HG03342 (cell line): ENCODE results near the gene FAM240B.

ENCODE experiments used
- ATAC-seq: cut with Tn5 transposase; IDR thresholded peaks from one replicate; pipeline ENCODE4 v1.9.1; 2021; ENCODE audit warnings: mild to moderate bottlenecking, moderate library complexity; ENCODE audit not compliant: unreplicated experiment

Gene FAM240B

DNA sequence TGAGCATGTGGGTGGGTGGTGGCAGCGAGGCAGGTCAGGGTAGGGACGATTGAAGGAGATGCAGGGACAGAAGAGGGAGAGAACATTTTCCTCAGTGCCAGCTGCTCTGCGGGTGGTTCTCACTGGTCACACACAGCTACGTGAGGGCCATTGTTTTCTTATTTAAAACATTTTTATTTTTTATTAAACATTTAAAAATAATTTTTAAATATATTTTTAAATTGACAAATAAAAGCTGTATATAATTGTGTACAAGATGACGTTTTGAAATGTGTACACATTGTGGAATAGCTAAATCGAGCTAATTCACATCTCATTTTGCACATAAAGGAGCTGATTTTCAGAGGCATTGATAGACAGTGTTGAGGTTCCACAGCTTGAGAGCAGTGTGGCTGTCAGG is 14.0 kb downstream of the FAM240B start:
- ATAC-seq = no peak

DNA sequence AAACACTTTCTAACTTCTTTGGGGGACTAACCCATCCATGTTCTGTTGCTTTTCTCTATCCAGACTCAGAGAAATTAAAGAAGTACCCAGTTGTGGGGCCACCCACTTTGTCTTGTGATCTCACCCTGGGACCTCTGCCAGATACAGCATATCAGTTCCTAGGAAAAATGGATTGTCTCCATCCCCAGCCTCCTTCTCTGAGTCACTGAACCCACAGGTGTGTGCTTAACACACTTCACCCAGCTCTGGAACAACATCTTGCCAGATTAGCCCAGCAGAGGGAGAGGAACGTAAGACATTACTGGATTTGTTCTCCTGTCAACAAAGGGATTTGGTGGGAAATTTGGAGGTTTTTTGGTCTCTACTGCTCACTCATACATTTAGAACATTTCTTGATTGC is 19.2 kb downstream of the FAM240B start:
- no peak for ATAC-seq

DNA sequence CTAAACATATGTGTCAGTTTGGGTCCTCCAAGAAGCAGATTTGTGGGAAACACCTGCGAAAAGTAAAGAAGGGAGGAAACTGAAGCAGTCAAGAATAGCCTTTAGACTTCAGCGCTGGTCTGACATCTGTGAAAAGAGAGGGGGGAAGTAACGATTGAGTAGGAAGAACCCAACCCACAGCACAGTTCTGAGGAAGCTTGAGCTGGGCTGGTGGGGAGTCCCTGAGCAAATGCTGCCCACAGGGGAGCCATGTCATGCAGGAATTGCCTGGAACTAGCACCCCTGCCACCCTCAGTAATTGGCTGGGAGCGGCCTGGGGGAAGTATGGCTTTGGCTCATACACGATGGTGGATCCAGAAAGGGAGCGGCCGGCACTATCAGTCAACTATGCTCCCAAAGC is 20.6 kb downstream of the FAM240B start:
- no peak for ATAC-seq

DNA sequence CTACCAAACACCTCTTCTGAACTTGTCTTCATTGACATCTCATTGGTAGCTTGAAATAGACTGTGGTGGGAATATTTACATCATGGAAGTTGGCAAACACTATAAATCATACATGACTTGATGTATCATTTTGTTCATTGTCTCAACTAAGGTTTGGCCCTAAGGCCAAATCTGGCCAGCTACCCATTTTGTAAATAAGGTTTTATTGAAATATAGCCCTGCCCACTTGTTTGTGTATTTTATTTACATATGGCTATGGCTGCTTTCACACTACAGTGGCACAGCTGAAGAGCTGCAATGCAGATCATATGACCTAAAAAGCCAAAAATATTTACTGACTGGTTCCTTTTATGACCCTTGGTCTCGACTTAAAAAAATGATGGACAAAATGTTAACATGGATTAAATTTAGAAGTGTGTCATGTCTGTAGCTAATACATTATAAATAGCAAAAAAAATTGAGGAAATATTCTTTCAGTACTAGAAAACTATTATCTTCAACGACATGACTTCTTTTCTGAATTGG is 22.1 kb downstream of the FAM240B start:
- no peak for ATAC-seq

DNA sequence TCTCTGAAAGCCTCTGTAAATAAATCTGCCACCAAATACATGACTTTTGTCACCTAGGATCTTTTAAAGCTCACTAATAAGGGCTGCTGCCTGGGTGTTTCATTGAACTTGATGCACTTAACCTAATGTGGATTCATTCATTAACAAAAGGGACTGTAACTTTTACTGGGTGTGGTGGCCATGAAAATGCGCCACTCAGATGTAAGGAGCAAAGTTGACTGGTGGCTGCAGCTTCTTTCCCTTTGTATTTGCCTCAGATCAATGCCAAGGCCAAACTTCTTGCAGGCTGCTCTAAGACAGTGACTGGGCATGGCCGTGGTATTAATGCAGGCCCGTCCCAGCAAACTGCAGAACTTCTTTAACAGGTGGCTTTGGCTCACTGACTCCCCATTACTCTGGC is 22.9 kb downstream of the FAM240B start:
- ATAC-seq = no peak

DNA sequence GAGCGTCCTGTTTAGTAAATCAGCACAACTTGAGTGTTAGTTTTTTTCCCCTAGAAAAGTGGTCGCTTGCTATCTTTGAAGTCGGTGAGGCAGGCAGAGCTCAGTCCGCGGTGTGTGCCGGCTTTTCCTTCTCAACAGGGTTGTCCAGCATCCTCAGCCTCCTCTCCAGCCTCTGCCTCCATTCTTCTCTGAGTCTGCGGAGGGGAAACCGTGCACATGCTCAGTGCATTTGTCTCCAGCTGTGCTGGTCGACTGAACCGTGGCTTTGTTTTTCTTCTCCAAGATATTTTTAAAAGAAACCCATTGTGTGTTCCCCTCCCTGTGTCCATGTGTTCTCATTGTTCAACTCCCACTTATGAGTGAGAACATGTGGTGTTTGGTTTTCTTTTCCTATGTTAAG is 25.3 kb downstream of the FAM240B start:
- ATAC-seq = no peak

DNA sequence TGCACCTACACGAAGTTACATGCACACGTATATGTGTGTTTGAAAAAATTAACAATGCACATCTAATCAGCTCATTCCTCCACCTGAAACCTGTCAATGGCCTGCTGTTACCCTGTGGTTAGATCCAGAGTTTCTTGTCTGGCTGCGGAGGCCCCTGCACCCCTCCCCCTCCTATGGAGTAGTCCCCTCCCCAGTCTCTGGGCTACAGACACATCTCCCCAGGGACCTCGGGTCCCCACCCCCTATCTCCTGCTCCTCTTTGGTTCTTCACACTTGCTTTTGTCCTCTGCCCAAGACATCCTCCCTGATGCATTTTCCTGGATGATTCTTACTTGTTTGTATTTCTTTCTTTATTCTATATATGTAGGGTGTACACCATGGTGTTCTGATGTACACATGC is 27.2 kb downstream of the FAM240B start:
- no peak for ATAC-seq

DNA sequence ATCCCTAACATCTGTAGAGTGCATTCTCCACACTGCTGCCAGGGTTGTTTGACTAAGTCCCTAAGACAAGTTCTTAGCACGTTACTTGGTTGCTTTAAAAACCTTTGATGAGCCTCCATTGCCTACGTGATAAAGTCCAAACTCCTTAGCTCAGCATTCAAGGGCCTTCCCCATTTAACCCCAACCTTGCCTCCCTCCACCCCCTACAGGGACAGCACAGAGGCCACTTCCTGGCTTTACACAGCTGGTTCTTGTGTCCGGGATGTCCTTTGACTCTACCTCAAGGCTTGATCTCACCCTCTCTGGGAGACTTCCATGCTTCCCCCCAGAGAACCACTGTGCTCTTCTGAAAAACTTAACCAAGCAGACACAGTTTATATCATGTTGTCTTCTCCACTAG is 29.4 kb downstream of the FAM240B start:
- ATAC-seq = no peak

DNA sequence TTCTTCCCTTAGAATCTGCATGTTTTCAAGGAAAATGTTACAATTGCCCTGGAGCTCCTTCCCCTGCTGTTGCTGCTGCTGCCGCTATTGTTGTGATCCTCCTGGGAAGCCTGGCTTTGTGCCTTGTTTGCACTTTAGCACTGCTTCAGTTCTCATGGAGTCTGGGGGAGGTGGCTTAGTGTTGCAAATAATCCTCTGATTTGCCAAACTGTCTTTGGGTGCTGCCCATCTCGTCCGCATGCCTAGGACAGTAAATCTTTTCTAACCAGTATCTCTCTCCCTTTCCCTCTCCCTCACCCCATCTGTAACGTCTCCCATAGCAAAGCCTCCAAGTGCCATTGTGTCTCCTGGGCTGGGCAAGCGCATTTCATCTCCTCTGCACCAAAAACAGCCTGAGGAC is 30.3 kb downstream of the FAM240B start:
- no peak for ATAC-seq

DNA sequence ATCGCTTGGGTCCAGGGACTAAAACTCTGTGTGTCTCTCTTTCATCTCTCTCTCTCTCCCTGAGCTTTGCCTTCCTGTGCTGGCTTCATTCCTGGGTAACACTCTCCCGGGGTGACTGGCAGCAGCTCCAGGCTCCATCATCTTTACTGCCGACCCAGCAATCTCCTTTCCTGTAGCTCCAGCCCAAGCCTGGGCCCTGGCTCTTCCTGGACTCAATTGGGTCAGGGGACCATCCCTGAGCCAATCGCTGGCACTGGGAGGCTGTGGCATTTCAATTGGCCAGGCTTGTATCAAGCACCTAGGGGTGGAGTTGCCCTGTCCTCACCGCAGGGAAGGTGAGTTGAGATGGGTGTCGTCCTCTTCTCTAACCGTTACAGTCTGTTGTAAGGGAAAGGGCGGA is 31.9 kb downstream of the FAM240B start:
- ATAC-seq = no peak

DNA sequence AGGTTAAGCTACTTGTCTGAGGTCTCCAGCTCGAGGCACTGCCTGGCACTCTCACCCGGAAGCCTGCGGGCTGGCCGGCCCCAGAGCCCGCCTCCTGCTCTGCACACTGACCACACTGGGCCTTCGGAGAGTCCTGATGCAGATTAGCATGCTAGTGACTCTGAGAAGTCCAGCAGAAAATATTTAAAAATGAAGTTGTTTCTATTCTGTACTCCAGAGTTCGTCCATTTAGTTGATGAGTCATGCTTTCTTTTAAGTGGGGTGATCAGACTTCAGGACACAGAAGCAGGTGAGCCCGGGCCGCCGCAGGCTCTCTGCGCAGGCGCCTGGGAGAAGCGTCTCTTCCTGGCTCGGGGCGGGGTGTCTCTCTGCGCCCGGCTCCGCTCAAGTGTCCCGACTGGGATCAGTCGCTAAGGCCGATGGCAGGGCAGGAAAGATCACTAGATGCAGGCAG is 32.5 kb downstream of the FAM240B start:
- ATAC-seq = no peak

DNA sequence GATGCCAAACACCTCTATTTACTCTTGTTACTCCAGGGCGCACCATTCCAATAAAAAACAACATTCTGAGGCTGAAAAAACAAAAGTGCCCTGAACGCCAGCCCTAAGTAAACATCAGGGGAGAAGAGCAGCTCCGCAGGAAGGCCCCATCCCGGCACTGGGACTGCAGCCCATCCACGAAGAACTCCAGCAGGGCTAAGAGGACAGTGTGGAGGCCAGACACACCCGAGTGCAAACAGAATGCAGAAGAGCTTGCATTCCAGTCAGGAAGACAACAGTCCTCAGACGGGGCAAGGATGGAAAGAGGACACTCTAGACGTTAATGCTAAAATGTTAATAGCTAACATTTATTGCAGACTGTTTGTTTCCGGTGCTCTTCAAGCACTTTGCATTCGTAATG is 33.0 kb downstream of the FAM240B start:
- no peak for ATAC-seq

DNA sequence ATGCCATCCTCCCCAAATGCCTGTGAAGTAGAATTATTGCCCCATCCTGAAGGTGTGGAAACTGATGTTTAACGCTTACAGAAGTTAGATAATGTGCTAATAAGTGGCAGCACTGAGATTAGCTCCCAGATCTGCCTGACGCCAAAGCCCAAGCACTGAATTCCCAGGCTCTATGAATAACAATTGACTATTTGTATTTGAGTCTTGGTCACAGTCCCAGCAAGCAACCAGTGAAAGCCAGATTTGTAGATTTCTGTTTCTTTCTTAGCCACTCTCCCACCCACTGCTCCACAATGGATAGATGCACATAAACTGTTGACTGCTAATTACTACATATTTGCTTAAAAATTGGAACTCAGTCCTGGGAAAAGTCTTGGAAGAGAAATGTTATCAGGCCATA is 34.4 kb downstream of the FAM240B start:
- no peak for ATAC-seq

DNA sequence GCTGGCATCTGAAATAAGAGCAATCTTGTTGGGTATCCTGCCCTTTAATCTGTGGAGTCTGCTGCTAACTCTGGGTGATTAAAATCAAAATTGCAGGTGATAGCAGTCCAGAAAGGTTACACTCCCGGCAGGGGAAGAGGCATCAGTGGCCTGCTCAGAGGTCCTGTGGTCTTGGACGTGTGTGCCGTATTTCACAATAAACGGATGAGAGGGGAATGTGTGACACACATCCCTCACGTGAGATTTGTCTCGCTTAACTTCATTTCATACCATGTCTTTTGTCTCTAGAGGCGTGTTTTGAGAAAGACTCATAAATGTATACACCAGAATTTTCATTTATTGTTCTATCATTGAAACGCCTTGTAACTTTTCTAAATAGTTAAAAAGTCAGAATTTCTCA is 36.6 kb downstream of the FAM240B start:
- no peak for ATAC-seq

DNA sequence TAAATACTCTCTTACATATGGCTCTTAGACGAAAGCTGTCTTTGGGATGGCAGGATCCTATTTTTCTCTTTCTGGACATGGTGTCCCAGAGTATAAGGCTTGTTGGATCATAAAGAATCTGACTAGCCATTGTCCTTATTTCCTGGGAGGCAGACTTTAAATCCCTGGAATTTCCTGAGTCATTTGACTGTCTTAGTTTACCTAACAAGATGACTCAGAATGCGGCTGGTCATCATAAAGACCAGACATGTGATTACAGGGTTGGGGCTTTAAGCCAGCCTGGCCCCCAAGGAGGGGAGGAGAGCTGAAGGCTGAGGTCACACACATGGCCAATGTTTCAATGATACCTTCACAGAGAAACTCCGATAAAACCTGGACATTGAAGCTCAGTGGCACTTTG is 37.2 kb downstream of the FAM240B start:
- ATAC-seq = no peak

DNA sequence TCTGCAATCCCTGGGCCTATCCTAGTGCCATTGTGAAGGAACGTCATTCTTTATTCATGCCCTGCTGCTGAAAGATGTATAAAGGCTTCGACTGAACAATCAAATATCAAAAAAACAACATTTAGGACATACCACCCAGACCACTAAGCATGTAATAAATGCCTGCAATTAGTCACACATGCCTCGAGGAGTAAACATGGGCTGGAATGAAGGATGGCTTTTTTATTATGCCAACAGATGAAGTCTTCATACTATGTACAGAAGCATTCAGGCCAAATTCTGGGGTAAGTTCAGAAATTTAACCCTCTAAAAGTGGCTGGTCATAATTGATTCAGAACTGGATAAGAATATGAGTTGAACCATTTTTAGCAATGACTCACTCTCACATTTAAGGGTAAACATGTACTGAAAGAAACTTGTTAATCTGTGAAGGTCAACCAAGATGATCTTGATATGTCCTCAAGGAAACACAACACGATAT is 38.1 kb downstream of the FAM240B start:
- ATAC-seq = no peak

DNA sequence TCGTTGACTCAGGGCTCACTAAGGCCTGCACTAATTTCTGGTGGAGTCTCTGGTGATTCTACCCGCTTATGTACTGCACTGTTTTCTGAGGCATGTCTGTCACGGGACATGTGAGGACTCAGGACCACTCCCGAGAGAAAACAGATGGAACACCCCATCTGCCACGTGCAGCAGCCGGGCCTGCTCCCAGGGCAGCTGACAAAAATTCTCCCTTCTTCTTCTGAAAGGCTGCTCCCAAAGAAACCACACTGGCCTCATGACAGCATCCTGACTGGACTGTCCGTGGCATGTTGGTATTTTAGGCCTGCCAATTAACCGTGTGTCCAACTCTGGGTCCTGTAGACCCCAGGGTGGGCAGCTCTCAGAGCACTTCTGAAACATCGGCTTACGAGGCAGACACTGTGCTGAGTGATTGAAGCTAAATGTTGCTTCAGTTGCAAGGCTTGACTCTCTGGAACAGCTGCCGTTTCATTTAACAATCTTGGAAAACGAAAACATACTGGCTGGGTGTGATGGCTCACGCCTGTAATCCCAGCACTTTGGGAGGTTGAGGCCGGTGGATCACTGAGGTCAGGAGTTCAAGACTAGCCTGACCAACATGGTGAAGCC is 39.0 kb downstream of the FAM240B start:
- no peak for ATAC-seq

DNA sequence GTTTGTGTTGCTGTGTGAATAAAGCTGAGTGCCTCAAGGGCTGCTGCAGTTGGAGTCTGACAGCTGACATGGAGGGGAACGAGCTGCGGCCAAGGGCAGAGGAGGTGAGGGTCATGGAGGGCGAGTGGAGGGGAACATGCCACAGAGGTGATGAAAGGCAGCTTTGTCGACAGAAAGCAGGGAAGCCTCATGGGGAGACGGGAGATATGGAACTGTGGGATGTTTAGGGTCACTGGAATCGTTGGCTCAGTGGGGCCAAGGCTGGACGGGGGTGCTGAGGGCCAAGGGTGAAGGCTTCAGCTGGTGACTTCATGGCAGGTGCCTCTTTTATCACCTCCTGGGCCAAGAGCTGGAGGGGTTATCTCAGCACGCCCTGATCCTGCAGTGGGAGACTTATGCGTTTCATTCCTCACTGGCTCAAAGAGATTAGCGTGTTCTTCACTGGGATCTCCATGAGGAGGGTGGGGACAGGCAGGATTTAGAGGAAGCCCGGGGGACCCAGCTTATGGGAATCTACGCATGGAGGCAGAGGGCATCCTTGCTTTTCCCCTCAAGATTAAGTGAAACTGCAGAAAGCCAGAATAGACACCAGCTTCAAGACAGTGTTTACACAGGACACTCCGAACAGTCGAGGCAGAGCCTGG is 42.2 kb downstream of the FAM240B start:
- no peak for ATAC-seq

DNA sequence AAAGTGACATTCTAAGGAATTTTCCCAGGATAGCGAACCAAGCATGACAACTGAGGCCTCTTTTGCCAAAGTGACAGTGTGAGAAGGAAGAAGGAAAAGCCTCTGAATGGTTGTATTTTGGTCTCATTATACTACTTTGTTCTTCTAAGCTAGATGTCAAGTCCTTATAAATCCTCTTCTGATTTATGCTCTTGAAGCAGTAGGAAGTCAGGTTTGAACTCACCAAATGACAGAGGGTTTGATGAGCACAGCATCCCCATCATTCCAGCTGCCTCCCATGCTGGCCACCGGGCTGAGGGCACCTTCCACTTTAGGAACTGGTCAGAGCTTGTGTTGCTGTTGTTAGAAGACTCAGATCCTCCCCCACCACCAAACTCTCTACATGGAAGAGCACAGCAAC is 44.1 kb downstream of the FAM240B start:
- ATAC-seq = no peak

DNA sequence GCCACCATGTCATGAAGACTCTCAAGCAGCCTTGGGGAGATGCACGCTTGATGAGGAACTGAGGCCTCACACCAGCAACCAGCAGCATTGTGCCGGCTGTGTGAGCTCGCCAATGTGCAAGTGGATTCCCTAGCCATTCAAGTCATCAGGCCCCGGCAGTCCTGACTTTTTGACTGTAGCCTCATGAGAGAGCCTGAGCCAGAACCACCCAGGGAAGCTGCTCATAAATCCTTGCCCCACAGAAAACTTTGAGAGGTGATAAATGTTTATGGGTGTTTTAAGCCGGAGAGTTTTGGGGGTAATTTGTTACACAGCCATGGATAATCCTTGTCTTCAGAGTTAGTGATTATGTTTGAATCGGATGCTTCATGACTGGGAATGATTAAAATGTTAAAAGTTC is 44.7 kb downstream of the FAM240B start:
- ATAC-seq = no peak

DNA sequence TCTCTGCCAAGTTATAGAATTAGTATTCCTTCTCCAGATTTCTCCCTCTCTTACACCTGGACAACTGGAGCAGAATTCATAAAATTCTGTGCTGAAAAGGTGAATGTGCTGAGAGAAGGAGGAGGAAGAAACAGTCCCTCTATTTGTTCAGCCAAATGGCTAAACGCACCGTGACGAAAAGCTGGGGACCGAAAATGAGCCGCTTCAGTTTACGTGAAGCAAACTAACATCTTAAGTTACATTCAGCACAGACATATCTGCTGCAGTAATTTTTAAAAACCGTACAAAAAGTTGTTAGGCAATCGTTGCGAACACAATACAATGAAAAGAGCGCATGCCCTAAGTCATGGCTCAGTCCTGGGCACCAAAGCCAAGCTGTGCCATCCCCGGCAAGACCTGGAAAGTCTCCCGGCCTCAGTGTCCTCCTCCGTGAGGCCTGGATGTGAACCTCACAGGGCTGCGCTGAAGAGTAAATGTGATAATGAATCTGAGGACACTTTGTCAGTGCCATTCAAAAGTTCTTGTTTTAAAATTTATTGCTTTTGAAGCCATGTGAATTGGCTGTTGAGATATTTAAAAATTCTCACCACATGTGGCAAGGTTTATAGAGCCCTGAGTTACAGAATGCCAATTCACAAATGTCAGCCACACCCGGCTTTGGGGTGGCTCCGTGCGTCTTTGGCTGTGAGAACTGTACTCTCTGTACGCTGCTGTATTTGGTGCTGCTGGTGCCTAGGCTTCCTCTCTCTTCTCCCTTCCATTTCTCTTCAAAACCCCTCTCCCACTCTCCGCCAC is 46.3 kb downstream of the FAM240B start:
- ATAC-seq = no peak

DNA sequence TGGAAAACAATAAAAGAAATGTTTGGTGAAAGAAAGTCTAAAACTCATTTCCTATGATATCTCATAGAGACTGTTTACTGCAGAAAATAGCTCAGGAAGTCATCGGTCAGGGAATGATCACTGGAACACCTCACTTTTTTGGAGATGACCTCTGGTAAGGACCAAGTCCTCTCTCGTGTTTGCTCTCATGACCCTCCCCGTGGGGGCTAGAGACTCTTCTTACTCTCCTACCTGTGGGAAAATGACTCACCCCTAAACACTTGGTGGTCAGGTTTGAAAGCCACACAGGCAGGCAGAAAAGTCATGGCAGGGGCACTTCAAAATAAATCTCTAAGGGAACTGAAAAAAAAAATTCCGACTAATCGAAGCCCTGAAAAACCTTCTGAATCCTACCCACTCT is 48.2 kb downstream of the FAM240B start:
- ATAC-seq = peak; percentile 42
